Endothelial cell (in vitro differentiated cells): ENCODE measurements around the gene FAM83C. TPM values are rescaled to one million over a fixed set of nuclear protein-coding genes. Genes with fewer than 3 reads are reported as not detected.

Experiments used
- DNase-seq: peaks from one replicate; pipeline ENCODE4 v3.0.0; 2021; ENCODE audit warnings: low spot score
- H3K27ac Mint-ChIP-seq: one replicate; pipeline ENCODE4 v1.8.0; 2021; ENCODE audit warnings: mixed read lengths, inconsistent platforms; ENCODE audit not compliant: unreplicated experiment
- H3K27me3 Mint-ChIP-seq: one replicate; pipeline ENCODE4 v1.8.0; 2021; ENCODE audit warnings: mild to moderate bottlenecking, moderate library complexity, mixed read lengths, inconsistent platforms; ENCODE audit not compliant: unreplicated experiment
- H3K36me3 Mint-ChIP-seq: one replicate; pipeline ENCODE4 v1.8.0; 2021; ENCODE audit warnings: mild to moderate bottlenecking, low read depth, mixed read lengths, inconsistent platforms; ENCODE audit not compliant: unreplicated experiment
- H3K4me1 Mint-ChIP-seq: one replicate; pipeline ENCODE4 v1.8.0; 2021; ENCODE audit warnings: mild to moderate bottlenecking, mixed read lengths, inconsistent platforms; ENCODE audit not compliant: unreplicated experiment
- H3K4me3 Mint-ChIP-seq: one replicate; pipeline ENCODE4 v1.8.0; 2021; ENCODE audit warnings: mild to moderate bottlenecking, mixed read lengths, inconsistent platforms; ENCODE audit not compliant: unreplicated experiment
- H3K9me3 Mint-ChIP-seq: one replicate; pipeline ENCODE4 v1.8.0; 2021; ENCODE audit warnings: mixed read lengths, inconsistent platforms; ENCODE audit not compliant: unreplicated experiment
- total RNA-seq: library from RNA; stranded (reverse); fragmentation: NEBNext Ultra II Directional; extraction: Animal tissue kit (Norgen Biotek cat#: 25700); gene quantifications from one replicate; pipeline ENCODE4 v1.2.1, GENCODE V29; 2021; ENCODE audit not compliant: unreplicated experiment
- TF ChIP-seq, protein P1 (sequence below): fragments of 200-600 bp; sonication (generic); IDR thresholded peaks from one replicate; pipeline ENCODE4 v1.5.0; 2021; ENCODE audit warnings: antibody characterized with exemption; ENCODE audit not compliant: unreplicated experiment

FAM83C gene
- total RNA-seq, 1 donor from 2014 or later, result not detected

DNA sequence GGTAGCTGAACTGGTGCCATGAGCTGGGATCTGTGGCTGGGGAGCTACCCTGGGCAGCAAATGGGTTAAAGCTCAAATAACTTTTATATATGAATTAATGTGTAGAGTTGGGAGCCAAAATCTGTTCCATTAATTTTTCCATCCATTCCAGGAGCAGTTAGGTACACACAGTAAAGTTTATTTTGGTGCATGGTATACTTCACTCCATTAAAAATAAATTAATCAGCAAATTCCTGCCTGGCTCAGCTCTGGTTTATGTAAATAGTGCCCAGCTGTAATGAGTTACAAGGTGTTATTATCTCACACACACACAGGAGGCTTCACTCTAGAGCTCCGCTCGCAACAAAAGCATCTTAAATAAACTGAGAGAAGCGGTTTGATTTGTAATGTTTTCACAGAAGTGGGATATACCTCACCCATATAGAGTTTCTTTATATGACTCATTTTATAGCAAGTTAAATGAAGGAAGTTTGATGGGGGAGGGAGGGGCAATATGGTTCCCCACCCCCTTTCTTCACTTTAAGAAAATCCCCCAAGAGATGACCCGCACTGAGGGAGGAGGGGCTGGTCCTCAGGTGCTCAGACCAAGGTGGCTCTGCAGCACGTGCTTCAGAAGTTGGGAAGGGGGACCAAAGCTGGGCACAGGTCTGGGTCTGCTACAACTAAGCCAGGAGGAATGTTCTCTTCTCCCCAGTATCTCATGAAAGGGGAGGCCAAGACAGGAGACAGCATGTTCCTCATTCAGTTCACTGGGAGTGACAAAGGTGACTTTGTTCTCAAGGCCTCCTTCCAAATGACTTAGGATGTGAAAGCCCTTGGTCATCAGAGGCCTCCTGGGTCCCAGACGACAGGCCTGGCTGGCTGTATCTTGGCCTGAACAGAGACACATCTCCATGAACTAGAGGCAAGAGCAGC lies 10.5 kb upstream of the FAM83C start:
- TF ChIP-seq, protein P1, sequence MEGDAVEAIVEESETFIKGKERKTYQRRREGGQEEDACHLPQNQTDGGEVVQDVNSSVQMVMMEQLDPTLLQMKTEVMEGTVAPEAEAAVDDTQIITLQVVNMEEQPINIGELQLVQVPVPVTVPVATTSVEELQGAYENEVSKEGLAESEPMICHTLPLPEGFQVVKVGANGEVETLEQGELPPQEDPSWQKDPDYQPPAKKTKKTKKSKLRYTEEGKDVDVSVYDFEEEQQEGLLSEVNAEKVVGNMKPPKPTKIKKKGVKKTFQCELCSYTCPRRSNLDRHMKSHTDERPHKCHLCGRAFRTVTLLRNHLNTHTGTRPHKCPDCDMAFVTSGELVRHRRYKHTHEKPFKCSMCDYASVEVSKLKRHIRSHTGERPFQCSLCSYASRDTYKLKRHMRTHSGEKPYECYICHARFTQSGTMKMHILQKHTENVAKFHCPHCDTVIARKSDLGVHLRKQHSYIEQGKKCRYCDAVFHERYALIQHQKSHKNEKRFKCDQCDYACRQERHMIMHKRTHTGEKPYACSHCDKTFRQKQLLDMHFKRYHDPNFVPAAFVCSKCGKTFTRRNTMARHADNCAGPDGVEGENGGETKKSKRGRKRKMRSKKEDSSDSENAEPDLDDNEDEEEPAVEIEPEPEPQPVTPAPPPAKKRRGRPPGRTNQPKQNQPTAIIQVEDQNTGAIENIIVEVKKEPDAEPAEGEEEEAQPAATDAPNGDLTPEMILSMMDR, result no peak
- Mint-ChIP-seq H3K27ac (no peak overlapping the region), H3K27me3 (peaks cover 19% of the 10 kb centered on the region), H3K9me3 (no peaks in the 10 kb centered on the region), H3K36me3 (peaks cover 6% of the 10 kb centered on the region), H3K4me1 (peaks cover 14% of the 10 kb centered on the region), H3K4me3 (no peak overlapping the region)
- no peak for DNase-seq

GRCh38 chr20:35301426-35301825 lies 9.2 kb upstream of the FAM83C start:
- TF ChIP-seq, protein P1, result no peak
- peak overlapping the region; percentile 8 for H3K27ac Mint-ChIP-seq
- H3K27me3 Mint-ChIP-seq, result peaks cover 21% of the 10 kb centered on the region
- H3K36me3 Mint-ChIP-seq, result peaks cover 5% of the 10 kb centered on the region
- H3K4me3 Mint-ChIP-seq, result no peak overlapping the region
- H3K4me1 Mint-ChIP-seq, result peaks cover 17% of the 10 kb centered on the region
- H3K9me3 Mint-ChIP-seq, result no peaks in the 10 kb centered on the region
- no peak for DNase-seq

DNA sequence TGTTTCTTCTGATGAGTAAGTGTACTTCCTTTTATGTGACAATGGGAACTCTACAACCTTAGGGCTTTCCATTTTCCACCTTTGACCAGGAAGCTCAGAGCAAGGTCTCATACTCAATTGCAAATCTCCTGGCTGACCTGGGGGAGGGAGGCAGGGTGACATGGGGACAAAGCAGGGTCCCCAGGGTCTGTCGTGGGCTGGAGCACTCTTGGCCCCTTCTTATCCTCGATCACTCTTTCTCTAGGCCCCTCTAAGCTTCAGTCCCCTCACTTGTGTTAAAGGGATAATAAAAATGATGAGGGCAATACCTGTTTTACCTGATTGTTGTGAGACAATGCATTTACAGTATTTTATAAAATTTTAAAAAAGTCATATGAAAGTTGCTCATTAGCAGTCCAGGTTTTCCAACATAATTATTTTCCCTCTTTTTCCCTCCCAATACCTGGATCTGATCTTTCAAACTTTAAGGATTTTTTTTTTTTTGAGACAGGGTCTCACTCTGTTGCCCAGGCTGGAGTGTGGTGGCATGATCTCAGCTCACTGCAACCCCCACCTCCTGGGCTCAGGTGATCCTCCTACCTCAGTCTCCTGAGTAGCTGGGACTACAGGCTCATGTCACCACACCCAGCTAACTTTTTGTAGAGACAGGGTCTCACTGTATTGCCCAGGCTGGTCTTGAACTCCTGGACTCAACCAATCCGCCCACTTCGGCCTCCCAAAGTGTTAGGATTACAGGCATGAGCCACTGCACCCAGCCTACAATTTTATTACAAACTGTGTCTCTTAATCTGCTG lies 8.4 kb upstream of the FAM83C start:
- no peak for DNase-seq
- TF ChIP-seq, protein P1, result no peak
- no peak overlapping the region for H3K27ac Mint-ChIP-seq

DNA sequence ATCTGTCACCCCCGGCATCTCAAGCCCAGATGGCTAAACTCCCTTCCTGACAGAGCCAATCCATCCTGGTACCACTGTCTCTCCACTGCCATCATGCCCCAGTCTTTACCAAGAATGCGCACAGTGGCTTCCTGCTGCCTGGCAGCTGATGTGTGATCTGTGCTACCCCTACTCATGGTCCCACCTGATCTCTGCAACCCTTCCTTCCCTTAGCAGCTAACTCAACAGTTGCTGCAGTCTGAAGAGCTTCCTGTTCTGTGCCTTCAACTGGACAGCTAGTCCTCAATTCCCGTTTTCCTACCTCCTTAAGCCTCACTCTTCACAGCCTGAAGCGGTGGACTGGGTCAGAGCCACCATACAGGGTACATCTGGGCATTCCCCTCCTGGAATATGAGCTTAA lies 7.6 kb upstream of the FAM83C start:
- Mint-ChIP-seq H3K9me3 (no peaks in the 10 kb centered on the region), H3K27ac (no peak overlapping the region)

More for the DNA sequence above, 8.4 kb upstream of the FAM83C start:
- Mint-ChIP-seq H3K4me3 (no peak overlapping the region), H3K9me3 (no peaks in the 10 kb centered on the region), H3K27me3 (peaks cover 16% of the 10 kb centered on the region), H3K36me3 (peaks cover 3% of the 10 kb centered on the region), H3K4me1 (peaks cover 24% of the 10 kb centered on the region)

More for the DNA sequence above, 7.6 kb upstream of the FAM83C start:
- H3K4me3 Mint-ChIP-seq, result no peak overlapping the region
- TF ChIP-seq, protein P1, result no peak
- peaks cover 3% of the 10 kb centered on the region for H3K36me3 Mint-ChIP-seq
- DNase-seq, result no peak
- peaks cover 23% of the 10 kb centered on the region for H3K4me1 Mint-ChIP-seq
- H3K27me3 Mint-ChIP-seq, result peaks cover 15% of the 10 kb centered on the region
